Stimulated activated effector memory CD8-positive, alpha-beta T cell treated with anti-CD3 and anti-CD28 coated beads, Interleukin-12 subunit alpha, Interleukin-12 subunit beta, amount 100 ng/mL, for 72 hours (primary cell): ENCODE results near the gene OARD1.

ENCODE experiments used
- ATAC-seq: fragments of 150-1000 bp; cut with Tn5 transposase; 2 replicates; pipeline ENCODE4 v1.10.0; 2021
- DNase-seq, 2 donors: peaks; one replicate each; pipeline ENCODE4 v3.0.0; 2021 to 2022; ENCODE audit warnings: low spot score in 2 of 2
- H3K27ac Mint-ChIP-seq: one replicate; pipeline ENCODE4 v1.8.0; 2022; ENCODE audit warnings: mild to moderate bottlenecking, mixed read lengths
- H3K36me3 Mint-ChIP-seq: one replicate; pipeline ENCODE4 v1.8.0; 2022; ENCODE audit warnings: mild to moderate bottlenecking, mixed read lengths
- H3K4me1 Mint-ChIP-seq: one replicate; pipeline ENCODE4 v1.8.0; 2022; ENCODE audit warnings: mixed read lengths
- H3K4me3 Mint-ChIP-seq: one replicate; pipeline ENCODE4 v1.8.0; 2022; ENCODE audit warnings: mild to moderate bottlenecking, mixed read lengths
- H3K9me3 Mint-ChIP-seq: one replicate; pipeline ENCODE4 v1.8.0; 2022; ENCODE audit warnings: mixed read lengths

The OARD1 gene

GRCh38 chr6:41063884-41064285 lies 8.3 kb downstream of the OARD1 start:
- ATAC-seq = no peak
- DNase-seq = no peak
- H3K4me1 Mint-ChIP-seq = peaks cover 15% of the 10 kb centered on the region
- H3K36me3 Mint-ChIP-seq = peaks cover 77% of the 10 kb centered on the region
- no peak overlapping the region for H3K27ac Mint-ChIP-seq
- no peaks in the 10 kb centered on the region for H3K9me3 Mint-ChIP-seq
- no peak overlapping the region for H3K4me3 Mint-ChIP-seq

- Mint-ChIP-seq H3K9me3 (no peaks in the 10 kb centered on the region), H3K4me3 (no peak overlapping the region), H3K4me1 (peaks cover 6% of the 10 kb centered on the region), H3K27ac (no peak overlapping the region), H3K36me3 (peaks cover 70% of the 10 kb centered on the region)
- no peak for ATAC-seq
- no peak for DNase-seq
Measured at GRCh38 chr6:41062056-41062455, 10.1 kb downstream of the OARD1 start.

- ATAC-seq (no peak), DNase-seq (no peak)
- Mint-ChIP-seq H3K27ac (no peak overlapping the region), H3K9me3 (no peaks in the 10 kb centered on the region), H3K4me3 (no peak overlapping the region), H3K36me3 (peaks cover 62% of the 10 kb centered on the region), H3K4me1 (no peaks in the 10 kb centered on the region)
Measured at GRCh38 chr6:41061196-41061726, 10.9 kb downstream of the OARD1 start.

GRCh38 chr6:41059556-41059955 lies 12.6 kb downstream of the OARD1 start:
- DNase-seq (no peak), ATAC-seq (no peak)
- H3K36me3 Mint-ChIP-seq = peaks cover 51% of the 10 kb centered on the region
- no peaks in the 10 kb centered on the region for H3K9me3 Mint-ChIP-seq
- no peaks in the 10 kb centered on the region for H3K4me1 Mint-ChIP-seq
- no peak overlapping the region for H3K27ac Mint-ChIP-seq
- H3K4me3 Mint-ChIP-seq = no peak overlapping the region

DNA sequence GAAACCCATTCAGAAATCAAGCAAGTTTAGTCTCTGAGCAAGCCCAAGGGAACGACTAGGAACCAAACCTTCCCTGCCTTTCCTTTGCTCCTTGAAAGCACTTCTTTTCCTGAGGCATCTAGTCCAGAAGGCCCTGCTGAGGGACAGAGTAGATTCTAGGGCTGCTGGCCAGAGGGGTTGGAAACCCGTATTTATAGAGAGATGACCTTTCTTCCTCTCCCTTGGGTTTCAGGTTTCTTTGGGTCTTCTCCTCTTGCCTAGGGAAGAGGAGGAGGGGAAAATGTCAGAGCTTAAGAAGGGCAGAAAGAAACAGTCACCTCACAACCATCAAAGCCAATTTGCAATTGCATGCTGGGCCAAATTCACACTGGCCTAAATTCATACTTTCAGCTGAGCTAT lies 13.4 kb downstream of the OARD1 start:
- H3K27ac Mint-ChIP-seq = no peak overlapping the region
- no peaks in the 10 kb centered on the region for H3K9me3 Mint-ChIP-seq
- no peaks in the 10 kb centered on the region for H3K4me1 Mint-ChIP-seq
- H3K36me3 Mint-ChIP-seq = peaks cover 44% of the 10 kb centered on the region
- ATAC-seq (no peak), DNase-seq (no peak)
- H3K4me3 Mint-ChIP-seq = no peak overlapping the region

DNA sequence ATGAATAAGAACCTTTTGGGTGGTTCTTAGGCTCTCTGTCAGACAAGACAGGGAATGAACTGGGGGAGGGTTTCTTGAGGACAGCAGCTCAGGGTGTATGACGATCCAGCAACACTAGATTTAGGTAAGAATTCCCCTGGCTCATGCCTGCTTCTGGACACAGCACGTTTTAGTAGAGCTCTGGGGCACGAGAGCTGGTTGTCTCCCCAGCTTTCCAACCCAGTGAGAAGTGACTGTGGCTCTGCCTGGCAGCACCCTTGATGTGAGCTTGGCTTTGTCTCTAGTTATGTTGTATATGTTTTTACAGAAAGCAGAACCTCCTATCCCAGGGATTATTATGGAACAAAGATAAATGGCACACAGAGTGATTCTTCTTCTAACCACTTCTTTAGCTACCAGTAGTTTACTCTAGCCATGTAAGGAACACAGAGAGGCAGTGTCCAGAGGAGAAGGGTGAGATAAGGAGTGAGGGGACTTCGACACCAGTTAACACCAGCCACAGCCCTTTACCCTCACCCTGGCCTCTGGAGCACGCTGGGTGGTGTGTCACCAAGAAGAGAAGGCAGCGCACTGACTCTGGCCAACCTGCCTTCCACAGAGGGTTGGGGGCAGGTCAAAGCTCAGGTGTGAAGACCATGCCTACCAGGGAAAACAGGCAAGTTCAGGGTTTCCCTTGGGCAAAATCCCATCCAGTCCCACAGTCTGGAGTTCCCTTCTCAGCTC lies 15.2 kb downstream of the OARD1 start:
- Mint-ChIP-seq H3K36me3 (peaks cover 31% of the 10 kb centered on the region), H3K4me3 (no peak overlapping the region), H3K27ac (no peak overlapping the region), H3K4me1 (peaks cover 15% of the 10 kb centered on the region), H3K9me3 (no peaks in the 10 kb centered on the region)
- ATAC-seq (no peak), DNase-seq (no peak)

- peaks cover 19% of the 10 kb centered on the region for H3K36me3 Mint-ChIP-seq
- peaks cover 19% of the 10 kb centered on the region for H3K4me1 Mint-ChIP-seq
- DNase-seq = no peak
- ATAC-seq = no peak
- H3K4me3 Mint-ChIP-seq = no peak overlapping the region
- no peaks in the 10 kb centered on the region for H3K9me3 Mint-ChIP-seq
- no peak overlapping the region for H3K27ac Mint-ChIP-seq
Measured at GRCh38 chr6:41055149-41055548, 17.0 kb downstream of the OARD1 start.

GRCh38 chr6:41054511-41054910 lies 17.6 kb downstream of the OARD1 start:
- no peaks in the 10 kb centered on the region for H3K9me3 Mint-ChIP-seq
- H3K27ac Mint-ChIP-seq = no peak overlapping the region
- DNase-seq (no peak), ATAC-seq (no peak)
- H3K4me1 Mint-ChIP-seq = peaks cover 19% of the 10 kb centered on the region
- no peak overlapping the region for H3K4me3 Mint-ChIP-seq
- H3K36me3 Mint-ChIP-seq = peaks cover 19% of the 10 kb centered on the region

DNA sequence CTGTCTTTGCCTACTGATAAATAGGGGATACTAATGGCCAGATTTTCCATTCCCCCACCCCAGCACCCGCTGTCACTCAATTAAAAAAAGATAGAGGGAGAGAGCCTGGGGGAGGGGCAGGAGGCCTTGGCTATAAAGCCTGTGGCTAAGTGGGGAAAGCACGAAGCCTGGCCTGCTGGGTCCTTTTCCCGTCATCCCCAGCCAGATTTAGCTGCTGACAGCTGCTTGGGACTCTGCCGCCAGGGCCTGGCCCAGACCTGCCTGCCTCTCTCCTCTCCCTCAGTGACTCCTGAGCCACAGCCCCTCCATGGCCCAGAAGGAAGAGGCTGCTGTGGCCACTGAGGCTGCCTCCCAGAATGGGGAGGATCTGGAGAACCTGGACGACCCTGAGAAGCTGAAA lies 19.1 kb downstream of the OARD1 start, which contains the start of gene APOBEC2:
Gene APOBEC2 (plus strand): TSS at position 162 of the 400 bp plus-strand sequence. CDS start 146 bp downstream, at position 308.
- Mint-ChIP-seq H3K36me3 (peaks cover 19% of the 10 kb centered on the region), H3K27ac (peak within 1 kb of the TSS; percentile 5), H3K9me3 (no peaks in the 10 kb centered on the region), H3K4me3 (no peak within 1 kb of the TSS), H3K4me1 (peaks cover 19% of the 10 kb centered on the region)
- DNase-seq = no peak
- no peak for ATAC-seq

- H3K9me3 Mint-ChIP-seq = no peaks in the 10 kb centered on the region
- H3K27ac Mint-ChIP-seq = peak overlapping the region; percentile 5
- H3K4me3 Mint-ChIP-seq = no peak overlapping the region
- ATAC-seq (no peak), DNase-seq (no peak)
- peaks cover 12% of the 10 kb centered on the region for H3K36me3 Mint-ChIP-seq
- peaks cover 19% of the 10 kb centered on the region for H3K4me1 Mint-ChIP-seq
Measured at GRCh38 chr6:41051873-41052272, 20.3 kb downstream of the OARD1 start.

GRCh38 chr6:41050536-41050935 lies 21.6 kb downstream of the OARD1 start:
- no peak for ATAC-seq
- no peaks in the 10 kb centered on the region for H3K9me3 Mint-ChIP-seq
- no peak overlapping the region for H3K27ac Mint-ChIP-seq
- H3K36me3 Mint-ChIP-seq = peaks cover 9% of the 10 kb centered on the region
- peaks cover 19% of the 10 kb centered on the region for H3K4me1 Mint-ChIP-seq
- no peak for DNase-seq
- H3K4me3 Mint-ChIP-seq = no peak overlapping the region

DNA sequence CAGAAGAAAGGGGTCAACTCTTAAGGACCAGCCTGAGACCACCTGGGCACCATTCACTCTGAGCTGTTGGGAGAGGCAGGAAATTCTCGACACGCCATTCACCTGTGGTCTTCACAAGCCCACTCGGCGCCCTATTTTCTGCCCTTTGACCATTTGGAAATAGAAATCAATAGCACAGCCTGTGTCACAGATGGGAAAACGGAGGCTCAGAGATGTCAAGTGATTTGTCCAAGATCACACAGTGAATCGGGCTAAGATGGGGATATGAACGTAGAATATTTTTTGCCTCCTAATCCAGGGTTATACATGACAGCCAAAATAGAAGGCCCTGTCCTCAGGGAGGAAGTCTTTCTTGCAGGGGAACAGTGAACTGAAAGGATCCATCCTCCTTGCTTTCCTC lies 22.2 kb downstream of the OARD1 start:
- Mint-ChIP-seq H3K4me3 (no peak overlapping the region), H3K9me3 (no peaks in the 10 kb centered on the region), H3K27ac (no peak overlapping the region), H3K36me3 (peaks cover 6% of the 10 kb centered on the region), H3K4me1 (peaks cover 19% of the 10 kb centered on the region)
- DNase-seq (no peak), ATAC-seq (no peak)

- Mint-ChIP-seq H3K27ac (peak overlapping the region; percentile 26), H3K4me3 (no peak overlapping the region), H3K36me3 (peaks cover 6% of the 10 kb centered on the region), H3K9me3 (no peaks in the 10 kb centered on the region), H3K4me1 (peaks cover 19% of the 10 kb centered on the region)
- no peak for DNase-seq
- ATAC-seq = no peak
Measured at GRCh38 chr6:41049521-41049920, 22.6 kb downstream of the OARD1 start.

- Mint-ChIP-seq H3K36me3 (peaks cover 6% of the 10 kb centered on the region), H3K4me1 (peaks cover 15% of the 10 kb centered on the region), H3K4me3 (no peak overlapping the region), H3K27ac (peak overlapping the region; percentile 8), H3K9me3 (no peaks in the 10 kb centered on the region)
- no peak for ATAC-seq
- no peak for DNase-seq
Measured at GRCh38 chr6:41047745-41048732, 24.1 kb downstream of the OARD1 start.

GRCh38 chr6:41047306-41047705 lies 24.9 kb downstream of the OARD1 start:
- DNase-seq = no peak
- H3K36me3 Mint-ChIP-seq = peaks cover 6% of the 10 kb centered on the region
- H3K4me1 Mint-ChIP-seq = peaks cover 7% of the 10 kb centered on the region
- no peak for ATAC-seq
- H3K27ac Mint-ChIP-seq = peak overlapping the region; percentile 8
- no peak overlapping the region for H3K4me3 Mint-ChIP-seq
- H3K9me3 Mint-ChIP-seq = no peaks in the 10 kb centered on the region
